HepG2 (cell line): ENCODE results near the gene L3MBTL4. TPM values are rescaled to one million over a fixed set of nuclear protein-coding genes. Genes with fewer than 3 reads are reported as not detected.

Source experiments
- DNMT3B ChIP-seq: conservative IDR thresholded peaks from 2 replicates; pipeline ENCODE4 v1.6.1; 2016; ENCODE audit warnings: missing biosample characterization, control low read depth
- ERF ChIP-seq: IDR thresholded peaks from 2 replicates; pipeline ENCODE4 v1.6.1; 2018; ENCODE audit warnings: missing biosample characterization, missing genetic modification reagents
- HMG20A ChIP-seq: IDR thresholded peaks from 2 replicates; pipeline ENCODE4 v1.6.1; 2016; ENCODE audit warnings: borderline replicate concordance
- HNRNPLL ChIP-seq: fragments of 200-400 bp; formaldehyde crosslinking; IDR thresholded peaks from 2 replicates; pipeline ENCODE4 v1.6.1; 2017; ENCODE audit warnings: mild to moderate bottlenecking, low read depth, low read length; ENCODE audit not compliant: poor library complexity, severe bottlenecking
- KLF9 ChIP-seq: IDR thresholded peaks from 2 replicates; pipeline ENCODE4 v1.6.1; 2016; ENCODE audit warnings: low read depth
- MTF2 ChIP-seq: sonication (generic); formaldehyde crosslinking; IDR thresholded peaks from 2 replicates; pipeline ENCODE4 v1.5.0; 2020; ENCODE audit warnings: missing genetic modification reagents, borderline replicate concordance
- NKX3-1 ChIP-seq: sonication (generic); formaldehyde crosslinking; IDR thresholded peaks from 2 replicates; pipeline ENCODE4 v1.5.0; 2020; ENCODE audit warnings: missing genetic modification reagents
- PCBP2 ChIP-seq: fragments of 200-400 bp; formaldehyde crosslinking; optimal IDR thresholded peaks from 2 replicates; pipeline ENCODE3; 2018; ENCODE audit warnings: low read length, low read depth; ENCODE audit not compliant: poor library complexity, severe bottlenecking
- POGZ ChIP-seq: sonication (generic); formaldehyde crosslinking; IDR thresholded peaks from 2 replicates; pipeline ENCODE4 v1.4.0; 2020; ENCODE audit warnings: mild to moderate bottlenecking, missing genetic modification reagents
- ZNF264 ChIP-seq: sonication (generic); formaldehyde crosslinking; IDR thresholded peaks from 2 replicates; pipeline ENCODE4 v1.4.0; 2020; ENCODE audit warnings: missing genetic modification reagents
- ZNF878 ChIP-seq: sonication (generic); formaldehyde crosslinking; IDR thresholded peaks from 2 replicates; pipeline ENCODE4 v1.8.1; 2023; ENCODE audit warnings: mild to moderate bottlenecking, missing genetic modification reagents, moderate library complexity
- polyA plus RNA-seq, 8 experiments: library from polyadenylated mRNA; depleted of rRNA in 3 of 8; stranded (reverse) in 7 of 8; unstranded in 1 of 8; fragments of >200 nt; fragmentation: Illumina TruSeq in 4 of 8; extraction: Trizol in 4 of 8; gene quantifications; 2 replicates each; pipeline versions ENCODE4 v1.2.1 to v1.2.3, GENCODE V29; 2011 to 2016; ENCODE audit warnings: low read depth in 4 of 8, missing spikeins in 1 of 8, mixed read lengths in 1 of 8; ENCODE audit not compliant: insufficient read depth in 1 of 8
- total RNA-seq, 5 experiments: library from RNA; depleted of rRNA; stranded (reverse); fragments of >200 nt; fragmentation: Illumina TruSeq; extraction: Trizol; gene quantifications; 2 replicates each; pipeline ENCODE4 v1.2.3, GENCODE V29; 2016; ENCODE audit warnings: low read depth in 1 of 5
- TF ChIP-seq, protein P1 (sequence below): sonication (generic); formaldehyde crosslinking; IDR thresholded peaks from 2 replicates; pipeline ENCODE4 v1.5.1; 2020; ENCODE audit warnings: mild to moderate bottlenecking, missing genetic modification reagents, moderate library complexity
- TF ChIP-seq, protein P2 (sequence below): IDR thresholded peaks from 2 replicates; pipeline ENCODE4 v1.4.0; 2020; ENCODE audit warnings: mild to moderate bottlenecking, missing genetic modification reagents
- TF ChIP-seq, protein P3 (sequence below): sonication (generic); formaldehyde crosslinking; IDR thresholded peaks from 2 replicates; pipeline ENCODE4 v1.4.0; 2020; ENCODE audit warnings: missing genetic modification reagents, borderline replicate concordance
- TF ChIP-seq, protein P4 (sequence below): sonication (generic); formaldehyde crosslinking; IDR thresholded peaks from 2 replicates; pipeline ENCODE4 v1.5.0; 2020; ENCODE audit warnings: mild to moderate bottlenecking, missing genetic modification reagents

L3MBTL4 gene
- total and polyA plus RNA-seq, 2 of the 13 experiments (the other 11 are each of a cell fraction or from before 2014, with no cell fraction given) = 10.8 to 13.3 TPM

DNA sequence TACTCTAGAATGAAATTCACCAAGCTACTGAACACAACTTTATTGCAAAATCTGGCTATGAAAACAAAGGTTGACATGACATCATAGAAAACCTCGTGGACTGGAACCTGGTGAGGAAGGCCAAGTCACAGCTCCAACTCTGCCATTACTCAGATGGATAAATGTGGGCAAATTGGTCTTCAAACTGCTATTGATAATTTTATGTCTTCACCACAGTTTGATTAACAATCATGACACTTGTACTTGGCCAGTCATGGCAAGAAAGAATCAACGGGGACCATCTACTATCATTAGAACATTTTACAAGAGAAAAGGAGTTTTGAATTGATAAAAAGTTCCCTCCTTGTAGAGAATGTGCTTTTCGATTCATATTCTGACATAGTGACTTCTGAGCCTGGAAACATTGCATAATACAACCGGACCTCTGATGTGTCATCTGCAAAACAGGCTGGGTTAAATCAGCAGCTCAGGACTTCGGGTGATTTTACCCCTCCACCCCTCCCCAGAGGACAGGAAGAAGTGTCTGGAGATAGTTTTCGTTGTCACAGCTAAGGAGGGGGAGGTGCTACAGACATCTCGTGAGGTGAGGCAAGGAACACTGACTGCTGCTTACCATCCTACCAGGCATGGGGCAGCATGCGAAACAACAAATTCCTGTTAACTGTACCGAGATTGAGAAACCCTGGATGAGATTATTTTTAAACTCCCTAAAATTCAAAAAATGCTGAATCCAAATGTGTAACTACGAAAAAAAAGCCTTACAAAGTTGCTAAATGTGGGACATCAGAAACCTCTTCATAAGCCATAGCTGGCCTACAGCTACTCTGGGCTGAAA lies 8.4 kb downstream of the L3MBTL4 start (continued):
- TF ChIP-seq, protein P1, sequence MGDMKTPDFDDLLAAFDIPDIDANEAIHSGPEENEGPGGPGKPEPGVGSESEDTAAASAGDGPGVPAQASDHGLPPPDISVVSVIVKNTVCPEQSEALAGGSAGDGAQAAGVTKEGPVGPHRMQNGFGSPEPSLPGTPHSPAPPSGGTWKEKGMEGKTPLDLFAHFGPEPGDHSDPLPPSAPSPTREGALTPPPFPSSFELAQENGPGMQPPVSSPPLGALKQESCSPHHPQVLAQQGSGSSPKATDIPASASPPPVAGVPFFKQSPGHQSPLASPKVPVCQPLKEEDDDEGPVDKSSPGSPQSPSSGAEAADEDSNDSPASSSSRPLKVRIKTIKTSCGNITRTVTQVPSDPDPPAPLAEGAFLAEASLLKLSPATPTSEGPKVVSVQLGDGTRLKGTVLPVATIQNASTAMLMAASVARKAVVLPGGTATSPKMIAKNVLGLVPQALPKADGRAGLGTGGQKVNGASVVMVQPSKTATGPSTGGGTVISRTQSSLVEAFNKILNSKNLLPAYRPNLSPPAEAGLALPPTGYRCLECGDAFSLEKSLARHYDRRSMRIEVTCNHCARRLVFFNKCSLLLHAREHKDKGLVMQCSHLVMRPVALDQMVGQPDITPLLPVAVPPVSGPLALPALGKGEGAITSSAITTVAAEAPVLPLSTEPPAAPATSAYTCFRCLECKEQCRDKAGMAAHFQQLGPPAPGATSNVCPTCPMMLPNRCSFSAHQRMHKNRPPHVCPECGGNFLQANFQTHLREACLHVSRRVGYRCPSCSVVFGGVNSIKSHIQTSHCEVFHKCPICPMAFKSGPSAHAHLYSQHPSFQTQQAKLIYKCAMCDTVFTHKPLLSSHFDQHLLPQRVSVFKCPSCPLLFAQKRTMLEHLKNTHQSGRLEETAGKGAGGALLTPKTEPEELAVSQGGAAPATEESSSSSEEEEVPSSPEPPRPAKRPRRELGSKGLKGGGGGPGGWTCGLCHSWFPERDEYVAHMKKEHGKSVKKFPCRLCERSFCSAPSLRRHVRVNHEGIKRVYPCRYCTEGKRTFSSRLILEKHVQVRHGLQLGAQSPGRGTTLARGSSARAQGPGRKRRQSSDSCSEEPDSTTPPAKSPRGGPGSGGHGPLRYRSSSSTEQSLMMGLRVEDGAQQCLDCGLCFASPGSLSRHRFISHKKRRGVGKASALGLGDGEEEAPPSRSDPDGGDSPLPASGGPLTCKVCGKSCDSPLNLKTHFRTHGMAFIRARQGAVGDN (CRISPR knock-in tag) = no peak
- TF ChIP-seq HNRNPLL = no peak
- TF ChIP-seq MTF2 (CRISPR knock-in tag) = no peak
- TF ChIP-seq KLF9 (CRISPR knock-in tag) = no peak
- TF ChIP-seq, protein P2, sequence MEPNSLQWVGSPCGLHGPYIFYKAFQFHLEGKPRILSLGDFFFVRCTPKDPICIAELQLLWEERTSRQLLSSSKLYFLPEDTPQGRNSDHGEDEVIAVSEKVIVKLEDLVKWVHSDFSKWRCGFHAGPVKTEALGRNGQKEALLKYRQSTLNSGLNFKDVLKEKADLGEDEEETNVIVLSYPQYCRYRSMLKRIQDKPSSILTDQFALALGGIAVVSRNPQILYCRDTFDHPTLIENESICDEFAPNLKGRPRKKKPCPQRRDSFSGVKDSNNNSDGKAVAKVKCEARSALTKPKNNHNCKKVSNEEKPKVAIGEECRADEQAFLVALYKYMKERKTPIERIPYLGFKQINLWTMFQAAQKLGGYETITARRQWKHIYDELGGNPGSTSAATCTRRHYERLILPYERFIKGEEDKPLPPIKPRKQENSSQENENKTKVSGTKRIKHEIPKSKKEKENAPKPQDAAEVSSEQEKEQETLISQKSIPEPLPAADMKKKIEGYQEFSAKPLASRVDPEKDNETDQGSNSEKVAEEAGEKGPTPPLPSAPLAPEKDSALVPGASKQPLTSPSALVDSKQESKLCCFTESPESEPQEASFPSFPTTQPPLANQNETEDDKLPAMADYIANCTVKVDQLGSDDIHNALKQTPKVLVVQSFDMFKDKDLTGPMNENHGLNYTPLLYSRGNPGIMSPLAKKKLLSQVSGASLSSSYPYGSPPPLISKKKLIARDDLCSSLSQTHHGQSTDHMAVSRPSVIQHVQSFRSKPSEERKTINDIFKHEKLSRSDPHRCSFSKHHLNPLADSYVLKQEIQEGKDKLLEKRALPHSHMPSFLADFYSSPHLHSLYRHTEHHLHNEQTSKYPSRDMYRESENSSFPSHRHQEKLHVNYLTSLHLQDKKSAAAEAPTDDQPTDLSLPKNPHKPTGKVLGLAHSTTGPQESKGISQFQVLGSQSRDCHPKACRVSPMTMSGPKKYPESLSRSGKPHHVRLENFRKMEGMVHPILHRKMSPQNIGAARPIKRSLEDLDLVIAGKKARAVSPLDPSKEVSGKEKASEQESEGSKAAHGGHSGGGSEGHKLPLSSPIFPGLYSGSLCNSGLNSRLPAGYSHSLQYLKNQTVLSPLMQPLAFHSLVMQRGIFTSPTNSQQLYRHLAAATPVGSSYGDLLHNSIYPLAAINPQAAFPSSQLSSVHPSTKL (CRISPR knock-in tag) = peak; percentile 62
- TF ChIP-seq ERF (CRISPR knock-in tag) = no peak
- TF ChIP-seq HMG20A (CRISPR knock-in tag) = no peak
- TF ChIP-seq, protein P3, sequence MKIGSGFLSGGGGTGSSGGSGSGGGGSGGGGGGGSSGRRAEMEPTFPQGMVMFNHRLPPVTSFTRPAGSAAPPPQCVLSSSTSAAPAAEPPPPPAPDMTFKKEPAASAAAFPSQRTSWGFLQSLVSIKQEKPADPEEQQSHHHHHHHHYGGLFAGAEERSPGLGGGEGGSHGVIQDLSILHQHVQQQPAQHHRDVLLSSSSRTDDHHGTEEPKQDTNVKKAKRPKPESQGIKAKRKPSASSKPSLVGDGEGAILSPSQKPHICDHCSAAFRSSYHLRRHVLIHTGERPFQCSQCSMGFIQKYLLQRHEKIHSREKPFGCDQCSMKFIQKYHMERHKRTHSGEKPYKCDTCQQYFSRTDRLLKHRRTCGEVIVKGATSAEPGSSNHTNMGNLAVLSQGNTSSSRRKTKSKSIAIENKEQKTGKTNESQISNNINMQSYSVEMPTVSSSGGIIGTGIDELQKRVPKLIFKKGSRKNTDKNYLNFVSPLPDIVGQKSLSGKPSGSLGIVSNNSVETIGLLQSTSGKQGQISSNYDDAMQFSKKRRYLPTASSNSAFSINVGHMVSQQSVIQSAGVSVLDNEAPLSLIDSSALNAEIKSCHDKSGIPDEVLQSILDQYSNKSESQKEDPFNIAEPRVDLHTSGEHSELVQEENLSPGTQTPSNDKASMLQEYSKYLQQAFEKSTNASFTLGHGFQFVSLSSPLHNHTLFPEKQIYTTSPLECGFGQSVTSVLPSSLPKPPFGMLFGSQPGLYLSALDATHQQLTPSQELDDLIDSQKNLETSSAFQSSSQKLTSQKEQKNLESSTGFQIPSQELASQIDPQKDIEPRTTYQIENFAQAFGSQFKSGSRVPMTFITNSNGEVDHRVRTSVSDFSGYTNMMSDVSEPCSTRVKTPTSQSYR = peak; percentile 52; the same call in 1 of the 2 replicates
- TF ChIP-seq PCBP2 = no peak
- TF ChIP-seq, protein P4, sequence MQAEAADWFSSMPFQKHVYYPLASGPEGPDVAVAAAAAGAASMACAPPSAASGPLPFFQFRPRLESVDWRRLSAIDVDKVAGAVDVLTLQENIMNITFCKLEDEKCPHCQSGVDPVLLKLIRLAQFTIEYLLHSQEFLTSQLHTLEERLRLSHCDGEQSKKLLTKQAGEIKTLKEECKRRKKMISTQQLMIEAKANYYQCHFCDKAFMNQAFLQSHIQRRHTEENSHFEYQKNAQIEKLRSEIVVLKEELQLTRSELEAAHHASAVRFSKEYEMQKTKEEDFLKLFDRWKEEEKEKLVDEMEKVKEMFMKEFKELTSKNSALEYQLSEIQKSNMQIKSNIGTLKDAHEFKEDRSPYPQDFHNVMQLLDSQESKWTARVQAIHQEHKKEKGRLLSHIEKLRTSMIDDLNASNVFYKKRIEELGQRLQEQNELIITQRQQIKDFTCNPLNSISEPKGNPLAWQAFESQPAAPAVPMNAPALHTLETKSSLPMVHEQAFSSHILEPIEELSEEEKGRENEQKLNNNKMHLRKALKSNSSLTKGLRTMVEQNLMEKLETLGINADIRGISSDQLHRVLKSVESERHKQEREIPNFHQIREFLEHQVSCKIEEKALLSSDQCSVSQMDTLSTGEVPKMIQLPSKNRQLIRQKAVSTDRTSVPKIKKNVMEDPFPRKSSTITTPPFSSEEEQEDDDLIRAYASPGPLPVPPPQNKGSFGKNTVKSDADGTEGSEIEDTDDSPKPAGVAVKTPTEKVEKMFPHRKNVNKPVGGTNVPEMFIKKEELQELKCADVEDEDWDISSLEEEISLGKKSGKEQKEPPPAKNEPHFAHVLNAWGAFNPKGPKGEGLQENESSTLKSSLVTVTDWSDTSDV (CRISPR knock-in tag) = no peak
- TF ChIP-seq ZNF878 (CRISPR knock-in tag) = no peak
- TF ChIP-seq ZNF264 (CRISPR knock-in tag) = 0 out of 2 replicates have a peak, but pooled peaks have one; percentile 31
- no peak for TF ChIP-seq DNMT3B (CRISPR knock-in tag)
- no peak for TF ChIP-seq NKX3-1
- peak; percentile 55; the same call in 1 of the 2 replicates for TF ChIP-seq POGZ
